Stomach (tissue), 9 donors: Measurements from ENCODE around the gene P2RY8. TPM values are rescaled to one million over a fixed set of nuclear protein-coding genes. Genes with fewer than 3 reads are reported as not detected.
"Not testable (repeated sequence)": the region's sequence is repeated elsewhere in the genome, so short reads cannot be mapped to it uniquely, and the experiment has no call there.

Source experiments
- DNase-seq, 2 donors: peaks; one replicate each; pipeline versions ENCODE4 v3.0.0 to v3.0.0-alpha.2; 2013 to 2019
- H3K27ac ChIP-seq, 5 donors: fragments of 200-600 bp in 4 of 5; sonication (generic) in 4 of 5; one replicate each; pipeline ENCODE4 v1.5.1; 2013 to 2019; ENCODE audit warnings: mild to moderate bottlenecking in 1 of 5, moderate library complexity in 1 of 5
- H3K27me3 ChIP-seq, 3 donors: fragments of 200-600 bp; sonication (generic); one replicate each; pipeline ENCODE4 v1.5.1; 2017 to 2019; ENCODE audit warnings: mixed run types in 1 of 3
- H3K36me3 ChIP-seq, 4 donors: fragments of 200-600 bp; sonication (generic); 1 replicate in 3 of 4; 2 replicates in 1 of 4; pipeline ENCODE4 v1.5.1; 2016 to 2019
- H3K4me1 ChIP-seq, 4 donors: fragments of 200-600 bp; sonication (generic); one replicate each; pipeline ENCODE4 v1.5.1; 2016 to 2019
- H3K4me3 ChIP-seq, 4 donors: fragments of 200-600 bp; sonication (generic) in 3 of 4; one replicate each; pipeline ENCODE4 v1.5.1; 2016 to 2019; ENCODE audit warnings: mild to moderate bottlenecking in 1 of 4
- H3K9me3 ChIP-seq, 4 donors: fragments of 200-600 bp; sonication (generic); one replicate each; pipeline ENCODE4 v1.5.1; 2016 to 2019
- CTCF ChIP-seq, 7 experiments: fragments of 450-650 bp in 4 of 7; fragments of 200-600 bp in 3 of 7; sonication (generic) in 3 of 7; IDR thresholded peaks; one replicate each; pipeline ENCODE4 v1.5.1; 2016 to 2019; ENCODE audit warnings: antibody characterized with exemption in 7 of 7, control low read depth in 2 of 7, mild to moderate bottlenecking in 1 of 7
- EP300 ChIP-seq: sonication (generic); formaldehyde crosslinking; IDR thresholded peaks from one replicate; pipeline ENCODE4 v1.6.1; 2017; ENCODE audit warnings: antibody characterized with exemption
- POLR2A ChIP-seq, 4 donors: fragments of 450-650 bp; IDR thresholded peaks; one replicate each; pipeline ENCODE4 v1.6.1; 2016; ENCODE audit warnings: antibody characterized with exemption in 4 of 4, control low read depth in 2 of 4, mild to moderate bottlenecking in 1 of 4, moderate library complexity in 1 of 4
- POLR2AphosphoS5 ChIP-seq, 3 donors: sonication (generic); formaldehyde crosslinking; IDR thresholded peaks; one replicate each; pipeline ENCODE4 v1.6.1; 2016; ENCODE audit warnings: antibody characterized with exemption in 3 of 3
- WGBS, 5 donors: extraction: QIAGEN DNeasy Blood & Tissue Kit in 3 of 5; methylation state at CpG; one replicate each; pipeline versions ENCODE4 v1.1.5 to v1.1.7; 2013 to 2018; 5-methylcytosine and 5-hydroxymethylcytosine counted together
- intact Hi-C: fragments of 100-400 bp; cut with DNase I; formaldehyde crosslinking; loops from one replicate; pipeline ENCODE4 v1.15.1; 2023; ENCODE audit warnings: low total_unique reads
- polyA plus RNA-seq, 3 donors: library from polyadenylated mRNA; stranded (reverse); fragments of 200-250 nt; gene quantifications; one replicate each; pipeline ENCODE4 v1.2.3, GENCODE V29; 2013
- total RNA-seq, 5 donors: library from RNA; depleted of rRNA; stranded (reverse); fragments of >200 nt; gene quantifications; one replicate each; pipeline versions ENCODE4 v1.1.0 to v1.2.3, GENCODE V29; 2014 to 2016
- donor health status: healthy with polysubstance abuse.
- donor health status: Bipolar disorder and iron deficiency.
- donor health status: healthy.

The P2RY8 gene
- total and polyA plus RNA-seq, 8 donors, result 0.31 to 3.3 (median 1.3) TPM; not detected in 2

DNA sequence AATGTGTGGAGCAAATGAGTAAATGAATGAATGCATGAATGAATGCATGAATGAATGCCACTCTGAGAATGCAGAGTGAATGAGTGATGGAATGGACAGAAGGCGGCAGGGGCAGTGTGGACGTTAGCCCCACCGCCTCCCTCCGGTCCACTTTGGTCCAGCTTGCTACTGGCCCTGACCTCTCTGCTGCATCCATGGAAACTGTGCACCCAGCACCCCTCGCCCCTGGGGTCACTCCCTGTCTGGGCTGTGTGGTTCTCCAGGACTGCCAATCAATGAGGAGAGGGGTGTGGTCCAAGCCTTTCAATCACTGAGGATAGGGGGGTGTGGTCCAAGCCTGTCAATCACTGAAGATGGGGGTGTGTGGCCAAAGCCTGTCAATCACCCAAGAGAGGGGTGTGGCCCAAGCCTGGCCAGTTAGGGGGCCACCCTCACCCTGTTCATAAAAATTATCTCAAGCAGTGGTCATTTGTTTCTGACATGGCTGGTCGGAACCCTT is 45.1 kb downstream of the P2RY8 start:
- WGBS, 5 donors, result 72 to 82% (median 79%) methylated on average over 6 of the region's 6 CpGs
- DNase-seq, result peak in 1 of 2 donors; percentile 53

DNA sequence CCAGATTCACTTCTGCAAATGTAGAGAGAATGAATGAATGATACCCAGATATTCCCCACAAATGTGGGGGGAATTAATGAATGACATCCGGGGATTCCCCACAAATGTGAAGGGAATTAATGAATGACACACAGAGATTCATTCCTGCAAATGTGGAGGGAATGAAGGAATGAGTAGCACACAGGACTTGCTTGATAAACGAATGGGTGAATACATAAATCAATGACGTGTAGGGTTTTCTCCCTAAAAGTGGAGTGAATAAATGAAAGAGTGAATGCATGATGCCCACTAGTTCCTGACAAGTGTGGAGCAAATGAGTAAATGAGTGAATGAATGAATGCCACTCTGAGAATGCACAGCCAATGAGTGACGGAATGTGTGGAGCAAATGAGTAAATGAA is 45.7 kb downstream of the P2RY8 start:
- DNase-seq, H3K4me3 ChIP-seq, intact Hi-C loops, H3K36me3 ChIP-seq, H3K27me3 ChIP-seq, H3K9me3 ChIP-seq, H3K27ac ChIP-seq: not testable (repeated sequence)
- H3K4me1 ChIP-seq, result peaks cover 0 to 12% (median 6%) of the 10 kb centered on the region in 4 donors
- WGBS, 5 donors, result 94 to 98% (median 96%) methylated on average over 4 of the region's 4 CpGs

More for the DNA sequence above, 45.1 kb downstream of the P2RY8 start:
- peaks cover 0 to 12% (median 6%) of the 10 kb centered on the region in 4 donors for H3K4me1 ChIP-seq
- H3K9me3 ChIP-seq, result peaks cover 0 to 7% (median 6%) of the 10 kb centered on the region in 4 donors
- no peaks in the 10 kb centered on the region for H3K36me3 ChIP-seq
- no peak overlapping the region for H3K4me3 ChIP-seq
- H3K27ac ChIP-seq, result no peak overlapping the region
- H3K27me3 ChIP-seq, result peaks cover 0 to under 1% (median 0%) of the 10 kb centered on the region in 3 donors
- intact Hi-C loops, result no loop called here
- TF ChIP-seq POLR2A (IDR thresholded peaks at IDR 0.05) (no peak), POLR2AphosphoS5 (IDR thresholded peaks at IDR 0.05) (no peak)

GRCh38 chrX:1490723-1491122 is 46.3 kb downstream of the P2RY8 start:
- H3K4me3 ChIP-seq, H3K9me3 ChIP-seq, H3K36me3 ChIP-seq, intact Hi-C loops, H3K27ac ChIP-seq, DNase-seq: not testable (repeated sequence)
- Histone ChIP-seq H3K27me3 (peaks cover 0 to 12% (median 0%) of the 10 kb centered on the region in 3 donors), H3K4me1 (peaks cover 0 to 12% (median 6%) of the 10 kb centered on the region in 4 donors)
- WGBS, 5 donors, result 40 to 100% (median 86%) methylated on average over 1 of the region's 1 CpG

- intact Hi-C loops, H3K9me3 ChIP-seq, H3K4me3 ChIP-seq, H3K36me3 ChIP-seq, H3K27ac ChIP-seq, DNase-seq: not testable (repeated sequence)
- 78 to 92% (median 88%) methylated on average over 4 to 5 of the region's 5 CpGs for WGBS, 5 donors
- Histone ChIP-seq H3K27me3 (peaks cover 0 to 13% (median 0%) of the 10 kb centered on the region in 3 donors), H3K4me1 (peaks cover 0 to 10% (median 6%) of the 10 kb centered on the region in 4 donors)
Observed at GRCh38 chrX:1489354-1489753, 47.6 kb downstream of the P2RY8 start.

DNA sequence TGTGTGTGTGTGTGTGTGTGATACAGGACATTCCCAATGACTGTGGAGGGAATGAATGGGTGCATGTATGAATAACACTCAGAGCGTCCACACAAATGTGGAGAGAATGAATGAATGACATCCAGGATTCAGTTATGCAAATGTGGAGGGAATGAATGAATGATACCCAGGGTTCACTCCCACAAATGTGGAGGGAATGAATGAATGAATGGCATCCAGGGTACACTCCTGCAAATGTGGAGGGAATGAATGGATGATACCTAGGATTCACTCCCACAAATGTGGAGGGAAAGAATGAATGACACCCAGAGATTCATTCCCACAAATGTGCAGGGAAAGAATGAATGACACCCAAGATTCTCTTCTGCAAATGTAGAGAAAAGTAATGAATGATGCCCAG is 48.2 kb downstream of the P2RY8 start:
- H3K36me3 ChIP-seq, result no peaks in the 10 kb centered on the region
- H3K27me3 ChIP-seq, result peaks cover 0 to 13% (median 0%) of the 10 kb centered on the region in 3 donors
- no peak overlapping the region for H3K27ac ChIP-seq
- H3K4me3 ChIP-seq, result no peak overlapping the region
- 88 to 100% (median 96%) methylated on average over 1 of the region's 1 CpG for WGBS, 5 donors
- peaks cover 0 to 10% (median 6%) of the 10 kb centered on the region in 4 donors for H3K9me3 ChIP-seq
- intact Hi-C loops, result no loop called here
- no peak for DNase-seq
- H3K4me1 ChIP-seq, result peaks cover 0 to 4% (median 3%) of the 10 kb centered on the region in 4 donors
- TF ChIP-seq EP300, result no peak
- TF ChIP-seq POLR2A (IDR thresholded peaks at IDR 0.05), result no peak
- TF ChIP-seq POLR2AphosphoS5 (IDR thresholded peaks at IDR 0.05), result no peak
- no peak for TF ChIP-seq CTCF (IDR thresholded peaks at IDR 0.05)

DNA sequence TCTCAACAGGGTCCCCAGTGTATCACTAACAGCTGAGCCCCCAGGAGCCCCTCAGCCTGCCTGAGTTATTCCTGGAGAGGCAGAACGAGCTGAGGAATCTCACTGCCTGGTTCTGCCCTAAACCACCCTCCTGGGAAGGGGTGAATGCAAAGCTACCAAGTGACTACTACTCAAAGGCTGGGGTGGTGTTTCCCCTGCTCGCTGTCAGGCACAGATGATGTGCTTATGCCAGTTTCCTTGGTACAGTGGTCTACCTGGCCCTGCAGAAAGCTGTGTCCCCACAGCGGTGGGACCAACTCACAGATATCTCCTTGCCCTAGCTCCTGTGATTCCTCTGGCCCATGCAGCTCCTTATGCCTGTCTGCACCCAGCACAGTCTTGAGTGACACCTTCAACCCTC is 48.8 kb downstream of the P2RY8 start:
- Histone ChIP-seq H3K27ac (no peak overlapping the region), H3K27me3 (peaks cover 0 to 13% (median 0%) of the 10 kb centered on the region in 3 donors), H3K4me3 (no peak overlapping the region), H3K9me3 (peaks cover 0 to 10% (median 6%) of the 10 kb centered on the region in 4 donors), H3K36me3 (no peaks in the 10 kb centered on the region), H3K4me1 (no peaks in the 10 kb centered on the region)
- 45 to 84% (median 78%) methylated on average over 2 to 3 of the region's 3 CpGs for WGBS, 5 donors
- intact Hi-C loops, result no loop called here
- no peak for TF ChIP-seq CTCF (IDR thresholded peaks at IDR 0.05)
- no peak for TF ChIP-seq POLR2AphosphoS5 (IDR thresholded peaks at IDR 0.05)
- TF ChIP-seq POLR2A (IDR thresholded peaks at IDR 0.05), result no peak
- no peak for TF ChIP-seq EP300
- no peak for DNase-seq
